BJ (cell line): ENCODE results near the gene TMEM135. TPM values are rescaled to one million over a fixed set of nuclear protein-coding genes. Genes with fewer than 3 reads are reported as not detected.

Experiments used
- CTCF ChIA-PET: fragments of 350-600 bp; formaldehyde crosslinking; extraction: SDS; loops from one replicate; lab custom pipeline; 2021; ENCODE audit warnings: antibody characterized with exemption, inconsistent platforms; lab: Yijun Ruan, JAX
- POLR2A ChIA-PET: fragments of 300-600 bp; sonication (Branson Sonifier 250); formaldehyde crosslinking; extraction: SDS; loops from one replicate; lab custom pipeline; 2021; ENCODE audit warnings: antibody characterized with exemption; lab: Charles Lee
- DNase-seq: peaks from one replicate; pipeline ENCODE4 v3.0.0-alpha.2; 2011; ENCODE audit warnings: low read depth
- H3K27me3 ChIP-seq: 2 replicates; pipeline ENCODE4 v1.6.0; 2011; ENCODE audit warnings: low read length; ENCODE audit not compliant: control insufficient read depth, insufficient read depth
- H3K36me3 ChIP-seq: 2 replicates; pipeline ENCODE4 v1.5.1; 2011; ENCODE audit warnings: low read length; ENCODE audit not compliant: control insufficient read depth, insufficient read depth
- H3K4me3 ChIP-seq: 2 replicates; pipeline ENCODE4 v1.5.1; 2011; ENCODE audit warnings: low read depth, mild to moderate bottlenecking, control low read depth, low read length
- polyA plus RNA-seq: library from polyadenylated mRNA; depleted of rRNA; stranded (reverse); fragments of >200 nt; gene quantifications from 2 replicates; pipeline ENCODE4 v1.2.3, GENCODE V29; 2011
- TF ChIP-seq, protein P1 (sequence below): IDR thresholded peaks from 2 replicates; pipeline ENCODE4 v1.5.1; 2011; ENCODE audit warnings: low read depth, mild to moderate bottlenecking, control low read depth, inconsistent platforms, low read length, moderate library complexity; ENCODE audit not compliant: insufficient read depth

The TMEM135 gene
- polyA plus RNA-seq, 1 experiment: 4.6 TPM

DNA sequence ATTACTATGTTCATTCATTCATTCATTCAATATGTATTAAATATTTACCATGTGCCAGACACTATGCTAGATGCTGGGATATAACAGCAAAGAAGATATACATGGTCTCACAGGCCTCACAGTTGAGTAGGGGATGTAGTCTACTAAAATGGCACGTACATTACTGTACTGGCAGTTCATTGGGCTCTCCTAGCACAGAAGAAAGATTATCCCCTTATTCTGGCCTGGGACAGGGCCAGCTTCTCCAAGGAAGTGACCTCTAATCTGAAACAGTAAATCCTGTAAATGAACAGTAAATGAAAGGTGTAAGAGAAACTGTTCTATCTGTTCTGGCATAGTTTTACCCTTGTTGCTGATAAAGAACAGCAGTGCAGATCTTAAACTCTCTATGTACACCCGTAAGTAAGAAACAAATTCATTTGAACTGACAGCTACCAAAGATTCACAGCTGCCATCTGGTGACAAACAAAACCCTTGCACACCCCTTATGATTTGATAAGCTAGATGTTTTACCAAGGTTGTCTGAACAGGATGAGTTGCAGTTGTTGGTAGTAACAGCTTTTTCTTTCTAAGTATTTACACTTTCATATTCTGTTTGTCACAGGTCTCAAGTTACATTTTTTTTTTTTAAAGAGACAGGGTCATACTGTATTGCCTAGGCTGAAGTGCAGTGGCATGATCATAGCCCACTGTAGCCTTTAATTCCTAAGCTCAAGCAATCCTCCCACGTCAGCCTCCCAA is 263.1 kb downstream of the TMEM135 start:
- Histone ChIP-seq H3K36me3 (no peaks in the 10 kb centered on the region), H3K27me3 (no peaks in the 10 kb centered on the region), H3K4me3 (no peak overlapping the region)
- CTCF ChIA-PET: interaction anchor here (0.6 to 1.4 kb wide), 6 partner anchors 109 to 430 kb away, joined by 3 to 4 read pairs (median 4); no protein-coding TSS in a partner anchor
- DNase-seq: no peak
- TF ChIP-seq, protein P1, sequence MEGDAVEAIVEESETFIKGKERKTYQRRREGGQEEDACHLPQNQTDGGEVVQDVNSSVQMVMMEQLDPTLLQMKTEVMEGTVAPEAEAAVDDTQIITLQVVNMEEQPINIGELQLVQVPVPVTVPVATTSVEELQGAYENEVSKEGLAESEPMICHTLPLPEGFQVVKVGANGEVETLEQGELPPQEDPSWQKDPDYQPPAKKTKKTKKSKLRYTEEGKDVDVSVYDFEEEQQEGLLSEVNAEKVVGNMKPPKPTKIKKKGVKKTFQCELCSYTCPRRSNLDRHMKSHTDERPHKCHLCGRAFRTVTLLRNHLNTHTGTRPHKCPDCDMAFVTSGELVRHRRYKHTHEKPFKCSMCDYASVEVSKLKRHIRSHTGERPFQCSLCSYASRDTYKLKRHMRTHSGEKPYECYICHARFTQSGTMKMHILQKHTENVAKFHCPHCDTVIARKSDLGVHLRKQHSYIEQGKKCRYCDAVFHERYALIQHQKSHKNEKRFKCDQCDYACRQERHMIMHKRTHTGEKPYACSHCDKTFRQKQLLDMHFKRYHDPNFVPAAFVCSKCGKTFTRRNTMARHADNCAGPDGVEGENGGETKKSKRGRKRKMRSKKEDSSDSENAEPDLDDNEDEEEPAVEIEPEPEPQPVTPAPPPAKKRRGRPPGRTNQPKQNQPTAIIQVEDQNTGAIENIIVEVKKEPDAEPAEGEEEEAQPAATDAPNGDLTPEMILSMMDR: no peak
- POLR2A ChIA-PET: no interaction called here

DNA sequence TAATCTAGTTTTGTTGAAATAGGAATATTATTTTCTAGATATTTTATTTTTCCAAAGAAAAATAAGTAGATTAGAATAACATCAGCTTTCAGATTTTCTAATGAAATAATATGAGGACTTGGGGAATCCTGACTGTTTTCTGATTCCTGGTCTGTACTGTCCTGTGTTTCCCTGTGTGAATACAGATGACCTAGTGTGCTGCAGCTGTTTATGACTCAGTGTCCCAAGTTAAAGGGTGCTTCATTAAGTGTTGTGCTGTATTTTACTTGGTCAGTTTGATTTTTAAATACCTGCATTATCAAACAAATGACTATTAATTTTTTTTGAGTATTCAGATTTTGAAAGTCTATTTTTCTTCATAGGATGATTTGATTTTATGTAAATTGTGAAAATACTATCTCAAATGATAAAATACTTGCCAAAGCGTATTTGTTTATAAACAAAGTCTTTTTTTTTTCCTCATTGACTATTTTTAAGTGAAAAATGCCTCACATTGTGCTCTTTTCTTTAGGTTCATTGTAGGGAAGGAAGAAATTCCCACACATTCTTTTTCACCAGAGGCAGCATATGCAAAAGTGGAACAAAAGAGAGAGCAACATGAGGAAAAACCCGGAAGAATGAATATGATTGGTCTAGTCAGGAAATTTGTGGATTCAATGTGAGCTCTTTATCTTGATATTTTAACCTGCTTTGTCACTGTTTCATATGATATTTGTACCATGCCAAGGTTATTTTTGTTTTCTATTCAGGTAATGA is 264.2 kb downstream of the TMEM135 start:
- CTCF ChIA-PET: interaction anchor here (0.6 kb wide), 3 partner anchors 305 to 977 kb away, joined by 3 to 4 read pairs (median 4); no protein-coding TSS in a partner anchor
- Histone ChIP-seq H3K36me3 (no peaks in the 10 kb centered on the region), H3K27me3 (no peaks in the 10 kb centered on the region), H3K4me3 (no peak overlapping the region)
- POLR2A ChIA-PET: no interaction called here
- DNase-seq: no peak
- TF ChIP-seq, protein P1: no peak

DNA sequence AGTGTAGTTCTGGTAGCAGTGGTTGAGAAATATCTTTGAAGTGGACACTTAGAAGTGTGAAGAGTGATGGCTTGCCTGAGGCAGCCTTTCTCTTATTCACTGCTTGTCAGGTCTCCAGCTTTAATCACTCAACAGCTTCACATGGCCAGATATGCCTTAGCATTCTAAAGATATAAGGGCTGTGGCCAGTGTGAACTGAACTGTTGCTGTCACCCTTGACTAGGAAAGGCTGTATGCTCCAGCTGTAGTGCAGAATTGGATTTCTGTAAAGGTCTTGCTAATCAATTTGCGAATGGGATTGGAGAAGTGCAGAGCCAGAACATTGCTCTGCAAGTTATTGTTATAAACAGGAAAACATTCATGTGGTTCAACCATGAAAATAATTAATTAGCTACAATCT is 266.7 kb downstream of the TMEM135 start:
- no peak for DNase-seq
- TF ChIP-seq, protein P1: no peak
- Histone ChIP-seq H3K36me3 (no peaks in the 10 kb centered on the region), H3K4me3 (no peak overlapping the region), H3K27me3 (no peaks in the 10 kb centered on the region)
- ChIA-PET POLR2A (no interaction called here), CTCF (interaction anchor here (2.0 kb wide), 1 partner anchor 12 kb away, joined by 4 read pairs; no protein-coding TSS in a partner anchor)

- TF ChIP-seq, protein P1: no peak
- H3K4me3 ChIP-seq: no peak overlapping the region
- POLR2A ChIA-PET: interaction anchor here (0.6 kb wide), 1 partner anchor 10 kb away, joined by 3 read pairs; no protein-coding TSS in a partner anchor
- no peaks in the 10 kb centered on the region for H3K36me3 ChIP-seq
- H3K27me3 ChIP-seq: no peaks in the 10 kb centered on the region
- DNase-seq: no peak
- CTCF ChIA-PET: interaction anchor here (1.2 to 2.0 kb wide), 2 partner anchors 10 to 20 kb away, joined by 3 to 4 read pairs; no protein-coding TSS in a partner anchor
Observed at GRCh38 chr11:87306262-87306851, 268.6 kb downstream of the TMEM135 start.
